NCI-H2196 treated with DMSO at 0.1 percent for 48 hours (cell line): ENCODE results near the gene CLDN22.

ENCODE experiments used
- DNase-seq: peaks from one replicate; lab custom pipeline; 2025; ENCODE audit not compliant: unreplicated experiment; lab: John Stamatoyannopoulos, UW

The CLDN22 gene

GRCh38 chr4:183323295-183323694, 3.2 kb upstream of the CLDN22 start:
- no peak for DNase-seq

- DNase-seq: no peak
Measured at GRCh38 chr4:183322326-183322725, 2.2 kb upstream of the CLDN22 start, which contains the start of gene CLDN24. CLDN24 (minus strand) TSS chr4:183322426; CDS start chr4:183322426, 0 bp downstream.

GRCh38 chr4:183321516-183321915, 1.4 kb upstream of the CLDN22 start:
- DNase-seq: no peak

- no peak for DNase-seq
Measured at GRCh38 chr4:183321079-183321478, 1.0 kb upstream of the CLDN22 start.

- no peak for DNase-seq
Measured at GRCh38 chr4:183318656-183319055, 1.4 kb downstream of the CLDN22 start.

- DNase-seq: no peak
Measured at GRCh38 chr4:183314806-183315205, 5.3 kb downstream of the CLDN22 start.

GRCh38 chr4:183314336-183314735, 5.7 kb downstream of the CLDN22 start:
- DNase-seq: no peak

- no peak for DNase-seq
Measured at GRCh38 chr4:183312841-183313240, 7.2 kb downstream of the CLDN22 start.

- no peak for DNase-seq
Measured at GRCh38 chr4:183306811-183307210, 13.3 kb downstream of the CLDN22 start.

- DNase-seq: no peak
Measured at GRCh38 chr4:183304538-183304937, 15.5 kb downstream of the CLDN22 start.

GRCh38 chr4:183304067-183304466, 16.0 kb downstream of the CLDN22 start:
- DNase-seq: no peak

- no peak for DNase-seq
Measured at GRCh38 chr4:183303301-183303700, 16.8 kb downstream of the CLDN22 start.

GRCh38 chr4:183300655-183301054, 19.4 kb downstream of the CLDN22 start:
- DNase-seq: no peak

- no peak for DNase-seq
Measured at GRCh38 chr4:183300070-183300469, 20.0 kb downstream of the CLDN22 start.

- no peak for DNase-seq
Measured at GRCh38 chr4:183299464-183299863, 20.6 kb downstream of the CLDN22 start.

- DNase-seq: no peak
Measured at GRCh38 chr4:183297675-183298074, 22.4 kb downstream of the CLDN22 start.

- no peak for DNase-seq
Measured at GRCh38 chr4:183295711-183296110, 24.4 kb downstream of the CLDN22 start.

GRCh38 chr4:183291070-183291469, 29.0 kb downstream of the CLDN22 start:
- no peak for DNase-seq

GRCh38 chr4:183289688-183290087, 30.4 kb downstream of the CLDN22 start:
- no peak for DNase-seq

- DNase-seq: no peak
Measured at GRCh38 chr4:183288955-183289354, 31.1 kb downstream of the CLDN22 start.

- DNase-seq: no peak
Measured at GRCh38 chr4:183287677-183288076, 32.4 kb downstream of the CLDN22 start.

GRCh38 chr4:183287309-183287659, 32.8 kb downstream of the CLDN22 start:
- DNase-seq: no peak

GRCh38 chr4:183286590-183287308, 33.3 kb downstream of the CLDN22 start:
- DNase-seq: no peak
